Urinary bladder (tissue), 4 donors: ENCODE data around the gene SLCO3A1. TPM values are rescaled to one million over a fixed set of nuclear protein-coding genes. Genes with fewer than 3 reads are reported as not detected.

ENCODE experiments used
- DNase-seq: peaks from one replicate; pipeline ENCODE4 v3.0.0-alpha.2; 2015; ENCODE audit errors: extremely low spot score
- H3K27ac ChIP-seq: one replicate; pipeline ENCODE4 v1.5.1; 2013; ENCODE audit warnings: low read depth, mild to moderate bottlenecking, moderate library complexity
- H3K36me3 ChIP-seq: one replicate; pipeline ENCODE4 v1.6.1; 2013; ENCODE audit warnings: mild to moderate bottlenecking, moderate library complexity; ENCODE audit not compliant: insufficient read depth
- H3K4me1 ChIP-seq: one replicate; pipeline ENCODE4 v1.6.1; 2013; ENCODE audit warnings: mild to moderate bottlenecking, moderate library complexity; ENCODE audit not compliant: insufficient read depth
- H3K4me3 ChIP-seq: one replicate; pipeline ENCODE4 v1.5.1; 2013; ENCODE audit warnings: low read depth, low read length
- WGBS: extraction: QIAGEN DNeasy Blood & Tissue Kit; methylation state at CpG from one replicate; pipeline ENCODE4 v1.1.7; 2013; 5-methylcytosine and 5-hydroxymethylcytosine counted together
- polyA plus RNA-seq: library from polyadenylated mRNA; stranded (reverse); fragments of 200-250 nt; gene quantifications from one replicate; pipeline ENCODE4 v1.2.3, GENCODE V29; 2013
- total RNA-seq: library from RNA; depleted of rRNA; stranded (reverse); fragments of >200 nt; gene quantifications from one replicate; pipeline ENCODE4 v1.2.3, GENCODE V29; 2014
- donor health status: healthy with polysubstance abuse.
- donor health status: healthy.

SLCO3A1 gene
- total and polyA plus RNA-seq, 2 donors: 4.4 to 12.8 TPM

GRCh38 chr15:91992945-91993344 is 139.4 kb downstream of the SLCO3A1 start:
- H3K27ac ChIP-seq: no peak overlapping the region
- WGBS: 56% methylated on average over 3 of the region's 3 CpGs
- DNase-seq: no peak
- H3K4me1 ChIP-seq: no peaks in the 10 kb centered on the region
- H3K36me3 ChIP-seq: no peaks in the 10 kb centered on the region
- no peak overlapping the region for H3K4me3 ChIP-seq

- no peaks in the 10 kb centered on the region for H3K36me3 ChIP-seq
- no peak overlapping the region for H3K27ac ChIP-seq
- 93% methylated on average over 3 of the region's 3 CpGs for WGBS
Measured at GRCh38 chr15:91995146-91995545, 141.6 kb downstream of the SLCO3A1 start.

GRCh38 chr15:91997163-91997562 is 143.7 kb downstream of the SLCO3A1 start:
- Histone ChIP-seq H3K4me3 (no peak overlapping the region), H3K4me1 (no peaks in the 10 kb centered on the region), H3K27ac (no peak overlapping the region), H3K36me3 (no peaks in the 10 kb centered on the region)
- no peak for DNase-seq
- WGBS: 75% methylated on average over 2 of the region's 2 CpGs

More at GRCh38 chr15:91995146-91995545, 141.6 kb downstream of the SLCO3A1 start:
- no peaks in the 10 kb centered on the region for H3K4me1 ChIP-seq
- DNase-seq: no peak
- H3K4me3 ChIP-seq: no peak overlapping the region

DNA sequence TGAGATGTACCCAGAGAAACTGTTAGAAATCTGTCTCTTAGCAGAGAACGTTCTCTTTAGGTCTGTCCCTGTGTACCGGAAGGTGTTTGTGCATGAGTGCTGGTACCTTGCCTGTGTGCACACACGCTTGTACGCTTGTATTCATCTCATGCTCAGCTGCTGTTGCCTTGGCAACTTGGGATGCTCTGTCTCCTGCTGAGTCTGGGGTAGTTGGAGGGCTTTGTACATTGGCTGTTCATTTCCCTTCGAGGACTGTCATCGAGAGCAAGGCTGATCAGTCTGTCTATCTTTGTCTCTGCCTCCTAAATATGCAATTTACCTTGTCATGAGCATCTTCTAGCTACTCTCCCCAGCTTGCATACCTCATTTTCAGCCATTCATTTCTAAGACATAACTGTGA is 147.2 kb downstream of the SLCO3A1 start:
- no peak overlapping the region for H3K4me3 ChIP-seq
- WGBS: 73% methylated on average over 6 of the region's 6 CpGs
- no peaks in the 10 kb centered on the region for H3K4me1 ChIP-seq

DNA sequence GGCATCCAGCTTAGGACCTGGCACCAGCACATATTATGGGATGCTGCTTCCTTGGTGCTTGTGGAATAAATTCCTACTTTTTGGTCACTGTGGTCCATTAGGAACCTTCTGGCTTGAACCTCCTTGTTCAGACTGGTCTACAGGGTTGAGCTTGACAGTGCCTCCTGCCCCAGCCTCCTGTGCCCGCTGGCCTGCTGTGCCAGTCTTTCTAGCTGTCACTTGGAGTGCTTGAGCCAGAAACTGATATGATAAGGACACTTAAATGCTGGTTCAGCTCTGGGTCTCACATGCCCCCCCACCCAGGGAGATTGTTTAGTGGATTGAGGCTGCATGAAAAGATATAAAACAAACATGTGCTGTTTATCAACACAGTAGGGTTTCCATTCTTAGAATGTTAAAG is 147.8 kb downstream of the SLCO3A1 start:
- no peak overlapping the region for H3K27ac ChIP-seq
- no peaks in the 10 kb centered on the region for H3K4me1 ChIP-seq
- no peak for DNase-seq
- WGBS: 70% methylated on average over 1 of the region's 1 CpG
- no peak overlapping the region for H3K4me3 ChIP-seq
- no peaks in the 10 kb centered on the region for H3K36me3 ChIP-seq

More for the DNA sequence above, 147.2 kb downstream of the SLCO3A1 start:
- no peak for DNase-seq
- no peaks in the 10 kb centered on the region for H3K36me3 ChIP-seq
- no peak overlapping the region for H3K27ac ChIP-seq

GRCh38 chr15:92002666-92003065 is 149.2 kb downstream of the SLCO3A1 start:
- no peak for DNase-seq
- 96% methylated on average over 4 of the region's 4 CpGs for WGBS
- Histone ChIP-seq H3K36me3 (no peaks in the 10 kb centered on the region), H3K27ac (no peak overlapping the region), H3K4me1 (no peaks in the 10 kb centered on the region), H3K4me3 (no peak overlapping the region)

- 85% methylated on average over 9 of the region's 9 CpGs for WGBS
Measured at GRCh38 chr15:92003515-92004067, 150.1 kb downstream of the SLCO3A1 start.

GRCh38 chr15:92005154-92005553 is 151.6 kb downstream of the SLCO3A1 start:
- 76% methylated on average over 6 of the region's 6 CpGs for WGBS
- no peak overlapping the region for H3K4me3 ChIP-seq
- H3K4me1 ChIP-seq: no peaks in the 10 kb centered on the region
- no peaks in the 10 kb centered on the region for H3K36me3 ChIP-seq
- H3K27ac ChIP-seq: no peak overlapping the region
- DNase-seq: no peak

More at GRCh38 chr15:92003515-92004067, 150.1 kb downstream of the SLCO3A1 start:
- Histone ChIP-seq H3K27ac (no peak overlapping the region), H3K36me3 (no peaks in the 10 kb centered on the region), H3K4me1 (no peaks in the 10 kb centered on the region), H3K4me3 (no peak overlapping the region)
- no peak for DNase-seq

- 81% methylated on average over 7 of the region's 7 CpGs for WGBS
- no peak overlapping the region for H3K4me3 ChIP-seq
Measured at GRCh38 chr15:92006186-92007028, 152.9 kb downstream of the SLCO3A1 start.

DNA sequence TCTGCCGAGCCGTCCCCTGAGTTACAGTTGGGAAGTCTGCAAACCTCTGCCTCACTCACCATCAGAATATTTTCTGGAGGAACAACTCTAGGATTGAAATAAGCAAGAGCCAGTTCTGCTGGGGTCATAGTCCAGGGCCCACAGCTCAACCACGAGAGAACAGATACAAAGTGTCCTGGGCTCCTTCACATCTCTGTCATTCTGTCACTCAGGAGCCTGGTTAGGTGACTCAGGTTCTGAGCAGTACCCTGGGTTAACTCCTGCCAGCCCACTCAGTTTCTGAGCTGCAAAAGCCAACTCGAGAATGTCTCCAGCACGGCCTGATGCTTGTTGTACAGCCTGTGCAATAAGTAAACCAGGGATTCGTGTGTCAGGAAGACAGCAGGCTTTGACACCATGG is 155.7 kb downstream of the SLCO3A1 start:
- DNase-seq: no peak
- no peak overlapping the region for H3K27ac ChIP-seq
- WGBS: 78% methylated on average over 6 of the region's 6 CpGs
- H3K36me3 ChIP-seq: no peaks in the 10 kb centered on the region
- no peaks in the 10 kb centered on the region for H3K4me1 ChIP-seq
- no peak overlapping the region for H3K4me3 ChIP-seq

More at GRCh38 chr15:92006186-92007028, 152.9 kb downstream of the SLCO3A1 start:
- no peak overlapping the region for H3K27ac ChIP-seq
- H3K4me1 ChIP-seq: no peaks in the 10 kb centered on the region
- no peaks in the 10 kb centered on the region for H3K36me3 ChIP-seq
- DNase-seq: no peak

DNA sequence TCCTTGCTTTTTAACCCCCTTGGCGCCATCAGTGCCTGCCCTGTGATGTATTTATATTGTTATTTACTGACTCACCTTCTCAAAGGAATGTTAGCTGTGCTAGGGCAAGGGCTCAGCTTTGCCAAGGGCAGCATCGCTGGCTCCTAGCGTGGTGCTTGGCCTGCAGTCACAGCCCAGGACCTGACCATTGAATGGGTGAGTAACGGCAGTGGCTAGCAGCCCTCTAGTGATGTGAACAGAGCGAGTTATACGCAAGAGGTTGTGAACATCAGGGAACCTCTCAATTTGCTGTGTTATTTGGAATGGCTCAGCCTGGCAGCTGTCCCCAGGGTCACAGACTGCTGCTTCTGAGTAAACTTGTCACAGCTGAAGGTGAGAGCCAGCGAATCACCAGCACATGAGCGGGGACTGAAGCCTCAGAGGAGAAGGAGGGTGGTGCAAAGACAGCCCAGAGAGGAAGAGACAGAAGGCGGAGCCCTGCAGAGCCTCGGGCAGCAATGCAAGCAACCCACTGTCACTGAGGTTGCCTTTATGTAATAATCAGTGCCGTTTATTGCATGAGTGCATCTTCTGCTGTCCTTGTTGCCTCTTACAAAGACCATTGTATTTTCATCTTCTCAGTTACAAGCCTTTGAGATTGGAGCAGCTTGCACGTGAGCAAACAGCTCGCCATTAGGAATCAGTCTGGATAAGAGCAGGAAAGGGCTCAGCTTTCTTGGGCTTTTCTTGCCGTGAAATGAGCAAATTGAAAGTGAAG is 158.3 kb downstream of the SLCO3A1 start:
- Histone ChIP-seq H3K27ac (no peak overlapping the region), H3K4me1 (no peaks in the 10 kb centered on the region), H3K4me3 (no peak overlapping the region), H3K36me3 (no peaks in the 10 kb centered on the region)
- no peak for DNase-seq
- WGBS: 67% methylated on average over 14 of the region's 14 CpGs

GRCh38 chr15:92012368-92012629 is 158.8 kb downstream of the SLCO3A1 start:
- DNase-seq: no peak
- no peak overlapping the region for H3K27ac ChIP-seq
- H3K36me3 ChIP-seq: no peaks in the 10 kb centered on the region
- H3K4me3 ChIP-seq: no peak overlapping the region
- WGBS: 95% methylated on average over 1 of the region's 1 CpG
- H3K4me1 ChIP-seq: no peaks in the 10 kb centered on the region

- WGBS: 94% methylated on average over 6 of the region's 6 CpGs
- no peak overlapping the region for H3K27ac ChIP-seq
- no peak for DNase-seq
- no peak overlapping the region for H3K4me3 ChIP-seq
- H3K4me1 ChIP-seq: no peaks in the 10 kb centered on the region
- no peaks in the 10 kb centered on the region for H3K36me3 ChIP-seq
Measured at GRCh38 chr15:92012881-92013280, 159.4 kb downstream of the SLCO3A1 start.
